HEK293T (cell line): Measurements from ENCODE around the gene HSP90AB1.

Experiments used
- CTCF ChIA-PET: fragments of 350-600 bp; formaldehyde crosslinking; extraction: SDS; loops from one replicate; lab custom pipeline; 2021; ENCODE audit warnings: antibody characterized with exemption, inconsistent platforms; lab: Yijun Ruan, JAX
- POLR2A ChIA-PET: fragments of 350-600 bp; formaldehyde crosslinking; extraction: SDS; loops from one replicate; lab custom pipeline; 2020; ENCODE audit warnings: antibody characterized with exemption, inconsistent platforms; lab: Yijun Ruan, JAX
- DNase-seq: peaks from one replicate; pipeline ENCODE4 v3.0.0; 2012; ENCODE audit warnings: mixed read lengths; ENCODE audit errors: extremely low spot score
- ARNT ChIP-seq: fragments of 450-650 bp; IDR thresholded peaks from 2 replicates; pipeline ENCODE4 v1.6.1; 2017; ENCODE audit warnings: mild to moderate bottlenecking
- BHLHE40 ChIP-seq: fragments of 450-650 bp; IDR thresholded peaks from 2 replicates; pipeline ENCODE4 v1.6.1; 2016; ENCODE audit warnings: mild to moderate bottlenecking, moderate library complexity, borderline replicate concordance
- CTBP1 ChIP-seq: fragments of 450-650 bp; IDR thresholded peaks from 2 replicates; pipeline ENCODE4 v1.6.1; 2016; ENCODE audit warnings: borderline replicate concordance
- ELF4 ChIP-seq: fragments of 450-650 bp; IDR thresholded peaks from 2 replicates; pipeline ENCODE4 v1.6.1; 2017; ENCODE audit warnings: antibody characterized with exemption
- FOXA1 ChIP-seq: fragments of 450-650 bp; IDR thresholded peaks from 2 replicates; pipeline ENCODE4 v1.6.1; 2016; ENCODE audit warnings: mild to moderate bottlenecking
- FOXK2 ChIP-seq: fragments of 450-650 bp; IDR thresholded peaks from 2 replicates; pipeline ENCODE4 v1.6.1; 2016; ENCODE audit warnings: mild to moderate bottlenecking
- FOXM1 ChIP-seq: fragments of 450-650 bp; IDR thresholded peaks from 2 replicates; pipeline ENCODE4 v1.6.1; 2017; ENCODE audit warnings: mild to moderate bottlenecking, borderline replicate concordance
- HDGF ChIP-seq: fragments of 450-650 bp; IDR thresholded peaks from 2 replicates; pipeline ENCODE4 v1.6.1; 2017; ENCODE audit warnings: antibody characterized with exemption, borderline replicate concordance
- L3MBTL2 ChIP-seq: fragments of 450-650 bp; conservative IDR thresholded peaks from 2 replicates; pipeline ENCODE4 v1.6.1; 2016; ENCODE audit warnings: mild to moderate bottlenecking
- LEF1 ChIP-seq: fragments of 450-650 bp; IDR thresholded peaks from 2 replicates; pipeline ENCODE4 v1.6.1; 2017; ENCODE audit warnings: mild to moderate bottlenecking, borderline replicate concordance
- NFRKB ChIP-seq: fragments of 450-650 bp; IDR thresholded peaks from 2 replicates; pipeline ENCODE4 v1.6.1; 2016; ENCODE audit warnings: mild to moderate bottlenecking, moderate library complexity
- SP1 ChIP-seq: fragments of 450-650 bp; IDR thresholded peaks from 2 replicates; pipeline ENCODE4 v1.6.1; 2017
- SUZ12 ChIP-seq: fragments of 450-650 bp; IDR thresholded peaks from 2 replicates; pipeline ENCODE4 v1.6.1; 2016; ENCODE audit warnings: mild to moderate bottlenecking
- TARDBP ChIP-seq: fragments of 450-650 bp; IDR thresholded peaks from 2 replicates; pipeline ENCODE4 v1.6.1; 2016
- ZNF384 ChIP-seq: fragments of 450-650 bp; IDR thresholded peaks from 2 replicates; pipeline ENCODE4 v1.6.1; 2016
- TF ChIP-seq, protein P1 (sequence below): fragments of 450-650 bp; IDR thresholded peaks from 2 replicates; pipeline ENCODE4 v1.6.1; 2016

The HSP90AB1 gene

GRCh38 chr6:44246663-44247337 is at the start of gene HSP90AB1:
TSS of gene HSP90AB1 (plus strand) at chr6:44247101. CDS start at chr6:44248630, 1,529 bp downstream.
- ChIA-PET CTCF (interaction anchor here (0.5 to 1.6 kb wide), 7 partner anchors 9 to 1075 kb away, joined by 3 to 9 read pairs (median 3); no protein-coding TSS in a partner anchor), POLR2A (interaction anchor here (0.5 to 4.9 kb wide), 56 partner anchors 10 to 1317 kb away, joined by 3 to 117 read pairs (median 4); partner anchors contain the start of genes CNPY3, GTPBP2, MYMX and NFKBIE)
- peak; percentile 90 for DNase-seq
- peak; percentile 26; the same call in 1 of the 2 replicates for TF ChIP-seq CTBP1
- TF ChIP-seq ELF4: peak; percentile 97
- TF ChIP-seq FOXM1: peak; percentile 82; the same call in 1 of the 2 replicates
- no peak for TF ChIP-seq FOXK2
- TF ChIP-seq L3MBTL2: peak; percentile 67; the same call in 1 of the 2 replicates

DNA sequence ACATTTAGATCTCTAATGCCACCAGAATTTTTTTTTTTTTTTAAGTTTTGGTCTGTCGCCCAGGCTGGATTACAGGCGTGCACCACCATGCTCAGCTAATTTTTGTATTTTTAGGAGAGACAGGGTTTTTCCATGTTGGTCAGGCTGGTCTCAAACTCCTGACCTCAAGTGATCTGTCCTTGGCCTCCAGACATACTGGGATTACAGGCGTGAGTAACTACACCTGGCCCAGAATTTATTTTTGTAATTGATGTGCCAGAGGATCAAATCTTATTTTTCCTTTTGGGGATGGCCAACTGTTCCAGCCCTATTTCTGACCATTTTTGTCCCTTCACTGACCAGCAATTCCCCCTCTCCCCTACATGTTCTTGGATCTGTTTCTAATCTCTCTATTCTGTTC is 48.2 kb upstream of the HSP90AB1 start:
- POLR2A ChIA-PET: interaction anchor here (1.2 kb wide), 1 partner anchor 25 kb away, joined by 4 read pairs; the partner anchor contains the start of gene SLC29A1
- TF ChIP-seq FOXK2 (no peak), ELF4 (no peak), BHLHE40 (no peak), HDGF (no peak), NFRKB (no peak), LEF1 (no peak), L3MBTL2 (no peak), TARDBP (no peak), FOXM1 (no peak), SUZ12 (no peak), CTBP1 (no peak), SP1 (no peak), FOXA1 (no peak), ARNT (no peak), ZNF384 (no peak)
- TF ChIP-seq, protein P1, sequence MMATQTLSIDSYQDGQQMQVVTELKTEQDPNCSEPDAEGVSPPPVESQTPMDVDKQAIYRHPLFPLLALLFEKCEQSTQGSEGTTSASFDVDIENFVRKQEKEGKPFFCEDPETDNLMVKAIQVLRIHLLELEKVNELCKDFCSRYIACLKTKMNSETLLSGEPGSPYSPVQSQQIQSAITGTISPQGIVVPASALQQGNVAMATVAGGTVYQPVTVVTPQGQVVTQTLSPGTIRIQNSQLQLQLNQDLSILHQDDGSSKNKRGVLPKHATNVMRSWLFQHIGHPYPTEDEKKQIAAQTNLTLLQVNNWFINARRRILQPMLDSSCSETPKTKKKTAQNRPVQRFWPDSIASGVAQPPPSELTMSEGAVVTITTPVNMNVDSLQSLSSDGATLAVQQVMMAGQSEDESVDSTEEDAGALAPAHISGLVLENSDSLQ: no peak
- DNase-seq: no peak
- CTCF ChIA-PET: interaction anchor here (0.7 kb wide), 1 partner anchor 24 kb away, joined by 3 read pairs; no protein-coding TSS in a partner anchor

GRCh38 chr6:44199883-44200282 is 47.0 kb upstream of the HSP90AB1 start:
- TF ChIP-seq SP1 (no peak), CTBP1 (no peak), ELF4 (no peak), ZNF384 (no peak), SUZ12 (no peak), FOXM1 (no peak), FOXK2 (no peak), HDGF (no peak), BHLHE40 (no peak), TARDBP (no peak), L3MBTL2 (no peak)
- DNase-seq: no peak
- ChIA-PET POLR2A (interaction anchor here (1.1 kb wide), 1 partner anchor 19 kb away, joined by 3 read pairs; no protein-coding TSS in a partner anchor), CTCF (interaction anchor here (1.1 kb wide), 1 partner anchor 40 kb away, joined by 4 read pairs; no protein-coding TSS in a partner anchor)

DNA sequence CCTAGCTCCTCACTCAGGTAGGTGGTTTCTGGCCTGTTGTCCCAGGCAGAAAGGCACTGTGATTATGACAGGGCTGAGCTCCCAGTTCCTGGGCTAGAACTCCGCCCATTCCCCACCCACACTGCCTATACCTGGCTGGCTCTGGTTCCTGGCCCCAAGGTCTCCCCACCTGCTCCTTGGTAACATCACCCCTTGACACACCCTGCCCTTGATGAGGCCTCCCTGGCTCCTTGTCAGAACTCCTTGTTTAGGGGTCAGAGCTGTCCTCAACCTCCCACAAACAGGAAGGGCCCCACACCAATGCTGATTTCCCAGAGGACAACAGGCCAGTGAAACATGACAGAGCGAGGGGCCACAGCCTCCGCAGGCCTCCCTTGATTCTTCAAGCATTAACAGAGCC is 45.7 kb upstream of the HSP90AB1 start:
- no peak for DNase-seq
- TF ChIP-seq ZNF384: no peak
- no peak for TF ChIP-seq L3MBTL2
- no peak for TF ChIP-seq HDGF
- no peak for TF ChIP-seq ELF4
- TF ChIP-seq SP1: no peak
- TF ChIP-seq FOXK2: no peak
- TF ChIP-seq, protein P1: no peak
- no peak for TF ChIP-seq CTBP1
- no peak for TF ChIP-seq SUZ12
- no peak for TF ChIP-seq LEF1
- no peak for TF ChIP-seq FOXA1
- no peak for TF ChIP-seq BHLHE40
- no peak for TF ChIP-seq FOXM1
- no peak for TF ChIP-seq ARNT
- TF ChIP-seq NFRKB: no peak
- no peak for TF ChIP-seq TARDBP
- POLR2A ChIA-PET: interaction anchor here (1.1 kb wide), 1 partner anchor 18 kb away, joined by 3 read pairs; no protein-coding TSS in a partner anchor
- CTCF ChIA-PET: interaction anchor here (0.6 to 1.1 kb wide), 4 partner anchors 9 to 703 kb away, joined by 3 to 4 read pairs (median 4); no protein-coding TSS in a partner anchor

DNA sequence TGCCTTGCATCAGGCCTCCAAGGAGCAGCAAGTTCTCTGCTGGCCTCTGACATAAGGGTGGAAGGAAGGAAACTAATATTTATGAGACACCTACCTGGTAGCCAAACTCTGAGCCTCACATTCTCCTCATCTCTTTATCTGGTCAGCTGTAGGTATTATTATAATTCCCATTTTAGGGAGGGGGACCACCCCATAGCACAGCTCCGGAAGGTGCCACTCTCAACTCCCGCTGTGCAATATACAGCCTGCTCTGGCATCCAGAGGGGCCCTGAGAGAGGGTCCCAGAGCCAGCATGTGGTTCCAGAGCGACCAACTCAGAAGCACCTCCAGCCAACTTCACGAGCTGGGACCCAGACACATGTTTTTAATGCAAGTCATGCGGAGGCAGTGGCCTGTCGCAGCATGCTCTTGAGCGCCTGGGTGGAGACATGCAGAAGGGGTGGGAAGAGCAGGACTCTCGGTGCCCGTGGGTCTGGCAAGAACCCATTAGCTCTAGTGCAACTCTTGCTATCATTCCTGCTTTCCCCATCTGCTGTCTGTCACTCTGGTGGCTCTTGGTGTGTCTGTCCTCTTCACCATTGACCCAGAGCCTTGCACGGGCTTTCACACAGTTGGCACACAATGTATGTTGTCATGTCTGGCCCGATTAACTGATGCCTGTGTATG is 45.1 kb upstream of the HSP90AB1 start:
- CTCF ChIA-PET: interaction anchor here (0.6 to 0.7 kb wide), 2 partner anchors 33 to 704 kb away, joined by 3 read pairs; no protein-coding TSS in a partner anchor
- TF ChIP-seq CTBP1 (no peak), ZNF384 (no peak), SP1 (no peak), HDGF (no peak), FOXK2 (no peak), ARNT (no peak), LEF1 (no peak), NFRKB (no peak), BHLHE40 (no peak), SUZ12 (no peak), ELF4 (no peak), L3MBTL2 (no peak), FOXM1 (no peak), TARDBP (no peak), FOXA1 (no peak)
- TF ChIP-seq, protein P1: no peak
- no peak for DNase-seq
- POLR2A ChIA-PET: interaction anchor here (0.9 kb wide), 1 partner anchor 45 kb away, joined by 3 read pairs; the partner anchor contains the start of gene HSP90AB1
